ENCODE data around the gene AMOTL1.

Gene AMOTL1

DNA sequence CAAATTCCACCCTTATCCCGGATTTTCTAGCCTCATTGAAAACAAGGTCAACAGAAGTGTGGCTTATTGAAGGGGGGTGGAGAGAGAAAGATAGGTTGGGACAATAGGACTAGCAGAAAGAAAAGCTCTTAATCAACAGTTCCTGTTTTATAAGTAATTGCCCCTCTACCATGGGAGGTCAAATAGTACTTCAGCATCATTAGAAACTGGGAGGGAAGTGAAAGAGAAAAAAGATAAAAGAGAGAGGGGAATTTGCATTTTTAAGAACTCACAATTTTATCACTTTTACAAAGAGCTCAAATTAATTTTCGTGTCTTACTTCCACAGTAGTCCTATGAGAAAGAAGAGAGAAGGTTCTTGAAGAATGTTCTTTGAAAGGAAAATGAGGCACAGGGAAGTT, 89.2 kb downstream of the AMOTL1 start:
- DNase-seq (ENCODE audit: low read depth) = no peak

DNA sequence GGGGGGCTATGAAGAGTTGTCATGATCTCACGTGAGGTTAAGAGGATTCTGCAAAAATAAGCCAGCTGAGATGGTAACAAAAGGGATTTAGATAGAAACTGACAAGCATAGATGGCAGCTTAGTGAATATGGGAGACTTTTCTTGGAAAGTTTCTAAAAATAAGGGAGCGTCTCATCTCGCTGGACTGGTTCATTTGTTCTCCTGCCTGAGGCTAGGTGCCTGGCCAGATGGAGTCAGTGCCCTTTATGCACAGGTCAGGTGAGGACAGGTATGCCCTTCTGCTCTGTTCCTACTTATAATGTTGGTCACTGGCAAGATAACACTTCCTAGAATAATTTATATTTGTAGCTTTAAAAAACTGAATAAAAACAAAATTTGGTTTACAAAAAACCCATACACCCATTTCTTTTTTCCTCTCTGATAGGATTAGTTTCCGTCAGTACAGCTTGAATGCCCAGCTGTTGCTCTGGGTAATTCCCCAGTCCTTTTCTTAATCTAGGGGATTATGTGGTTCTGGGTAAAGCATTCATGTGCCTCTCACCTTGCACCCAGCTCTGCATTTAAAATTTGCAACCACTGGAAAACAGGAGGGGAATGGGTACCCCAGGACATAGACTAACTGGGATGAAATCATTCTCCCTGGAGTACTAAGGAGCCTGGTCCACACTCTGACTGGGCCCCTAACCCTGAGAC, 90.0 kb downstream of the AMOTL1 start:
- DNase-seq (ENCODE audit: low read depth) = no peak

DNA sequence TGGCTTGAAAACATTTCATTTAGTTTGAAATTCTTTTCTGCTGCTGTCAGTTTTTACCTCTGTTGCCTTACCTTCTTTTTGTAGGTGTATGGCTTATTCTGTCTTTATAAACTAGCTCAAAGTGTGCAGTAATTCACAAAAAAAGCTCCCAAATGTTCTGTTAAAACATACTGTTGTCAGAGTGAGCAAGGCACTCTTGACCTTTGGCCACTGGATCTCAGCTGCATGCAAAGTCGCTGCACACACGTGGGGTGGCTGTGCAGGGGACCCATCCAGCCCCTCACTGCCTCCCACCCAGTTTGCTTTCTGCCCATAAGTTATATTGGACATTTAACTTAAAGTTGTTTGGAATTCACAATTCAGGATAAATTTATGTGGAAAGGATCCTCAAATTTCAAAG, 92.2 kb downstream of the AMOTL1 start:
- DNase-seq (ENCODE audit: low read depth) = no peak

DNA sequence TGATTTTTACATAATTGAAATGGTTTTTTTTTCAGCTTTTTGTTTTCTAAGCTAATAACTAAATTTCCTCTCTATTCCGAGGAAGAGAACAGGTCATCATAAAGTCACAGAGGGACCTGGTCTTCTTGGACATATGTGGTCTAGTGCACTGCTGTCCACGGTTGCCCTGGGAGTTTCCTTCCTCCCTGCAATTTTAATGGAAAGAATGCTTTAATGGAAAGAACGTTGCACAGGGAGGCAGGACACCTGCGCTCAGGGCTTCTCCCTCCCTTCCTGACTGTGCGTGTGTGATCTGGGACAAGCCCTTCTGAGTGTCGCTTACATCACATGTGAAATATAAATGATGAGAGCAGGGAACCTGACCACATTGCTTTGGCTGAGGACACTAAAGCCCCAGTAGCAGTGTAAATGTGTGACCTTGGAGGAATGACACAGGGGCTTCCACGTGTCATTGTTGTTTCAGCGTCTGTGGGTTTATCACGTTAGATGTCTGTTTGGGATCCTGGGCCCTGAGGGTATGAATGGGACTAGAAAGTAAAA, 93.2 kb downstream of the AMOTL1 start:
- no peak for DNase-seq (ENCODE audit: low read depth)

DNA sequence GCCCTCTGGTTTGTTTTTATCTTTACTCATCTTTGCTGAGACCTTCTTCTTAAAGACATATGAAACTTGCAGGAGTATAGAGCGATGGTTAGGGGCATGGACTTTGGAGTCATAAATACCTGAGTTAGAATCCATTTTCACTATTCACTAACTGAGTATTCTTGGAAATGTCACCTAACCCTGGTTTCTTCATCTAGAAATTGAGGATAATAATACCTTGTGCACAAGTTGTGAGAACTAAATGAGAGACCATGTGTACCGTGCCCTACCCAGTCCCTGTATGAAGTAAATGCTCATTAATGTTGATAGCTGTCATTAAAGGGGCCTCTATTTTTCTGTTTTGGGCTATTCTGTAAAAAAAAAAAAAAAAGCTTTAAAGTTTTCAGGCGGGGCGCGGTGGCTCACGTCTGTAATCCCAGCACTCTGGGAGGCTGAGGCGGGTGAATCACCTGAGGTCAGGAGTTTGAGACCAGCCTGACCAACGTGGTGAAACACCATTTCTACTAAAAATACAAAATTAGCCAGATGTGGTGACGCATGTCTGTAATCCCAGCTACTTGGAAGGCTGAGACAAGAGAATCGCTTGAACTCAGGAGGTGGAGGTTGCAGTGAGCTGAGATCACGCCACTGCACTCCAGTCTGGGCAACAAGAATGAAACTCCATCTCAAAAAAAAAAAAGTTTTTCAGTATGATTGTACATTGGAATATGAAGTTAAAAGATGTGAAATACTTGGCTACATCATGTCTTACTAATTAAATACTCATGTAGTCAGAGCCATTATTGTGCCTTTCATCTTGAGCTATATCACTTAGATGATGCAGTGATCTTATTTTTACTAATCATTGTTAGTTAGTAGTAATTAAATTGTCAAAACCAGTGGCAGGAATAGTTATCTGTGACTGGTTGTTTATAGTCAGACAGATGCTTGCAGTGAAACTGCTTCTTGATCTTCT, 95.0 kb downstream of the AMOTL1 start:
- DNase-seq (ENCODE audit: low read depth) = no peak

DNA sequence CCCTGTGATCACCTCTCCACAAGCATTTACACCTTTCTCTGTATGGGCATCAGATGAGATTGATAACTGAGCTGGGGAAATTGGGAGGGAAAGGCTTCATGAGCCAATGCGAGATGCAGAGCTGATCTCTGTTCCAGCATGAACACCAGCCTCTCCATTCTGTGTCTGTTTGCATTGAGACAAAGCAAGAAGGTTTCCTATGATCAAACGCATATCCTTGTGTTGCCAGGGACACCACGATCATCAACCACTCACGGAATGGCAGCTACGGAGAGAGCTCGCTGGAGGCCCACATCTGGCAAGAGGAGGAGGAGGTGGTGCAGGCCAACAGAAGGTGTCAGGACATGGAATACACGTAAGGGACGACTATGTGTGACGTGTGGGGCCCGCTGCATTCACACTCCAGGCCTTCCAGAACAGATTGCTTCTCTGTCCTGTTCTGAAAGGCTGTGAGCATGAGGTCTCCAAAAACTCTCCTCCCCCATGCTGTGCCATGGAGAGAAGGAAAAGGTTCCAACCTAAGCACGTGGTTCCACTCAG, 96.4 kb downstream of the AMOTL1 start:
- DNase-seq (ENCODE audit: low read depth) = no peak

DNA sequence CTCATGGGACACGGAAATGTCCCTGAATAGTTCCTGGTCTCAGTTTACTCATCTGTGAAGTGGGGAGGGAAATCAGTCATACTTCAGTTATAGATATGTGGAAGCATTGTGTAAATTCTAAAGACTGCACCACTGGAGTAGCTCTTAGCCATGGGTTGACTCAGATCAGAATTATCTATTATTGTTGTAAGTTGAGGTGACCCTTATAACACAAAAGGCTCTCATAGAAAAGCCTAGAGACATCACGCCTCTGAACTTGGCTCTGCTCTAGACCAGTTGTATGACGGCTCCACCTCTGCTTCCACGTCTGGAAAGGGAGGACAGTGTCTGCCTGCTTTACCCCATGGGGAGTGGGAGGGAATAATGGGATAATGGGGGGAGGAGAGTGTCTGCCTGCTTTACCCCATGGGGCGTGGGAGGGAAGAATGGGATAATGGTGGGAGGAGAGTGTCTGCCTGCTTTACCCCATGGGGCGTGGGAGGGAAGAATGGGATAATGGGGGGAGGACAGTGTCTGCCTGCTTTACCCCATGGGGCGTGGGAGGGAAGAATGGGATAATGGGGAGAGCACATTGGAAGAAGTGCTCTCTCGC, 98.2 kb downstream of the AMOTL1 start:
- DNase-seq (ENCODE audit: low read depth) = no peak

DNA sequence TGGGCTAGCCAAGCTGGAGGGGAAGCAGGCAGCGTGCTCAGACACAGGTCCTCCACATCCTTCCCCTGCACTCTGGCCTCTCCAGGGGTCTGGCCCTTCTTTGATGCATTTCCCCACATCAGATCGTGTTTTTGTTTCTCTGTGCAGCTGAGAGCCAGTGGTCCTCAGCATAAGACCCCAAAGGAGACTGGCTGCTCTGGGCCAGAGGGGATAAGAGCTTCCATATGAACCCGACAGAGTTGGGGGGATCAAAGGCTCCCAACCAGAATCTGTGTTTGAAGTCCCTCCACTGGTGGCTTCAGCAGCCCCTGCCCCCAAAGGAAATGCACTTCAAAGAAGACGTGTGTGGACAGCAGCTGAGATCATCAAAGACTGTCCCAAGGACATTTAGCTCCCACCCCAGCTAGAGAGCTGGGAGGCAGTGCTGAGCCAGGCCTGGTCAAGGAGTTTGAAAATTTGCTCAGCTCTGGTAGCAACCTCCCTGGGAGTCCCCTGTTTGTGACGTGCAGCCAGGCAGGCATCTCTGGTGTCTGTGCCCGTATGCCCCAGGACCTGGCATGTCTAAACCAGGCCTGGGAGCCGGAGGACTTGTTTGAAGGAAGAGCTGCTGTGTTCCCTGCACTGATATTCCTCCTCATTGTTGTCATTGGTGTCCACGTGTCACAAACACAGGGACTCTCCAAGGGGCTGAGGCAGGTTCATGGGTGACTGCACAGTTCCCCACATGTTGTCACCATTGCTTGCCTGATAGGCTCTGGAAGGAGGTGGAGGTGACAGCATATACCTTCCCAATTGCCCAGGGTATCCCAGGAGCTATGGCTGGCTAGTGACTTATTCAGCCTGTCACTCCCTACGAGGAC, 99.0 kb downstream of the AMOTL1 start:
- no peak for DNase-seq (ENCODE audit: low read depth)

DNA sequence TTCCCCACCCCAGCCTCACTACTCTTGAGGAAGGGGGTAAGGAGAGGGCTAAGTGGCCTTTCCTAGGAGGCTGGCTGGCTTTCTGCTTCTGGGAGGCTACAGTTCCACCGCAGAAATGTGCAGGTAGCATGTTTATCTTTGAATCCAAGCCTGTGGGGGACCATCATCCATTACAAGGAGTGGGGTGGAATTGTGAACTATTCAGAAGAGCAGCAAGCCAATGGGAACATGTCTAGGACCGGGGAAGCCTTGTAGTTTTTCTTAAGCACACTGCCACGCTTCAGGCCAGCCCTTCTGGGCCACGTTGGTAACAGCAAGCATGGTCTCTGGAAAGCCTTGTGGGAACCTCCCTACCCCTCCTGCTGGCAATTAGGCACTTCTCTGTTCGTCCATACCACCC, 100.3 kb downstream of the AMOTL1 start:
- no peak for DNase-seq (ENCODE audit: low read depth)

DNA sequence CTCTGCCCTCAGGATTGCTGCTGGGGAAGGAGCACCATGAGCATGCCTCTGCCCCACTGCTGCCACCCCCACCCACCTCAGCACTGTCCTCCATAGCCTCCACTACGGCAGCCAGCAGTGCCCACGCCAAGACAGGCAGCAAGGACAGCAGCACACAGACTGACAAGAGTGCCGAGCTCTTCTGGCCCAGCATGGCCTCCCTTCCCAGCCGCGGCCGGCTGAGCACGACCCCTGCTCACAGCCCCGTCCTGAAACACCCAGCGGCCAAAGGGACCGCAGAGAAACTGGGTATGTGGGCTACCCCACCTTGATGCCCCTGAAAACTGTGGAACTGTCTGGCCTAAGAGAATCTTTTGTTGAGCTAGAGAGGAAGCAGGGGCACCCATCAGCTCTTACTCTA, 101.0 kb downstream of the AMOTL1 start:
- no peak for DNase-seq (ENCODE audit: low read depth)

DNA sequence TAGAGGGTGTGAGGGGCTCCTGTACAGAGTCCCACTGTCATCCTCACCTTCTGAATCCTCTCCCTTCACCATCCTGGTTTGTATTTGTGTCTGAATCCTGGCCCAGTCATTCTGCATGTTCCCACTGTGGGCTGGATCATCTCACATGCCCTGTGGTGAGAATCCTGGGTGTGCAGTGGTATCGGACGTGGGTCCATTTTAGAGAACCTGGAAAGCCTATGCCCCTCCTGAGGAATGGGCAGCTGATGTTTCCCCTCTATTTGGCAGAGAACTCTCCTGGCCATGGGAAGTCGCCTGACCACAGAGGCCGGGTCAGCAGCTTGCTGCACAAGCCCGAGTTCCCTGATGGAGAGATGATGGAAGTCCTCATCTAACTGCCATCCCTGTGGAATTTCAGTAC, 102.3 kb downstream of the AMOTL1 start:
- DNase-seq (ENCODE audit: low read depth) = no peak

DNA sequence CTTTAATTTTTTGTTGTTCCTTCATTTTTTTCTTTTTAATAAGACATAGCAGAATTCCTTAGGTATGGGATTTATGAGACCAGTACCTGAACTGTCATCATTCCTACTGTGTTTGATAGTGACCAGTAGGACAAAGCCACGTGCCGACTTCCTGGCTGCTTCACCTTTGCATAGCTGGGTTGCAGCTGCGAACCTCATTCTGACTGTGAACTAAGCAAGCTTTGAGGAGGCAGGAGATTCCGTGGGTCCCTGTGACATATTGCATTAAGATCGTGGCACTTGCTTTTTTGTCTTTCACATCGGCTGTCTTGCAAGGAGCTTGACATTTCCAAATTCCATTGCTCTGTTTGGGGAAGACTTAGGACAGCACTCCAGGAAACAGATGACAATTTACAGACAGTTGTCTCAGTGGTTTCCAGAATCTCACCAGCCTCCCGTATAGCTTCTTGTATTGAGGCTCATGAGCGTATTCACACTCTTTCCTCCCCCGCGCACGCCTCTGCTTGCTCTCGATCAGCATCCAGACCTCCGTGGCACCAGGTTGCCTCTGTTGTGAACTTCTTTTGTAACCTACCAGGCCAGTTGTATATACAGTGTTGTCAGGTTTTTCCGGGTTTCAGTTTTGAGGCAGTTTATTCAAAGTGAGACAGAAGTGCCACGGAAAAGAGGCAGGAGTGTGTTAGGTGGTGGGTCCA, 103.5 kb downstream of the AMOTL1 start:
- DNase-seq (ENCODE audit: low read depth) = no peak

DNA sequence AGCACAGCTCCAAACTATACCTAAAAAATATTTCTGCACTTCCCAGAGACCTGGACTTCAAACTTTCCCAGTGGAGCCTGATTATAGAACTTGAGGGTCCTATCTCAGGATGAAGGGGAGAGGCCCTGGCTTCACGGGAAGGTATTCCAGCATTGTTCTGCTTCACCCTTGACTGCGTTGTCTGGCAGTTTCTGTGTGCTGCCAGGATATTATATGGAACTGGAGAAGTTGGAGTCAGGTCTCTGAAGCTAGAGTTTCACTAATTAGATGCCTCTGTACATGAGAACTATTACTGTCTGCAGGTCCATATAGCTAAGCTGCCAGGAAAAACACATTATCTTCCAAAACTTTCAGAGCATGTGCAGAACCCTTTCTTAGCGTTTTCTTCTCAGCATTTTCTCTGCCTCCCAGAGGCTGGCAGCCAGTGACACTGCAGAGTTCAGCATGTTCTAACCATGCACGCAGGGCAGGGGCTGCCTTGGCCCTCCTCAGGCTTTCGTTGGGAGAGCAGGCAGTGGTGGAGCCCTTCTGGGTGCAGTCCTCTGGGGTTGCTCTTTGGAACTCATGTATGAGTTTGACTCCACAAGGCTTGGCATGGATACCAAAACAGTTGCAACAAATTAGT, 105.9 kb downstream of the AMOTL1 start:
- DNase-seq (ENCODE audit: low read depth) = no peak

DNA sequence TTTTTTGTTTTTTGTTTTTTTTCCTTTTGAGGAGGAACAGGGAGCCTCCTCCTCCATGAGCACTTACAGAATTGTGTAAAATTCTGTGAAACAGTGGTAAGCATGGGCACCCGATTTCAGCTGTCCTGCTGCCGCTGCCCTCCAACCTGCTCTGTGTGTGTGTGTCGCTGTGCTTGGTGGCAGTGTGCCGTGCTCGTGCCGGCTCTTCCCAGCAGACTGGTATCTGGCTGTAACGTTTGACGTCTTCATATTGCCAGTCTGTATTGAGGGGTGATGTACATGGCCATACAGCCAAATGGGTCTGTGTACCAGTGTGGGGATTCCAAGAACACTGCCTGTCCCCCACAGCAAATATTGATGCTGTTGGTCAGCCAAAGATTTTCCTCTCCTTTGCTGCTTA, 108.1 kb downstream of the AMOTL1 start:
- no peak for DNase-seq (ENCODE audit: low read depth)

DNA sequence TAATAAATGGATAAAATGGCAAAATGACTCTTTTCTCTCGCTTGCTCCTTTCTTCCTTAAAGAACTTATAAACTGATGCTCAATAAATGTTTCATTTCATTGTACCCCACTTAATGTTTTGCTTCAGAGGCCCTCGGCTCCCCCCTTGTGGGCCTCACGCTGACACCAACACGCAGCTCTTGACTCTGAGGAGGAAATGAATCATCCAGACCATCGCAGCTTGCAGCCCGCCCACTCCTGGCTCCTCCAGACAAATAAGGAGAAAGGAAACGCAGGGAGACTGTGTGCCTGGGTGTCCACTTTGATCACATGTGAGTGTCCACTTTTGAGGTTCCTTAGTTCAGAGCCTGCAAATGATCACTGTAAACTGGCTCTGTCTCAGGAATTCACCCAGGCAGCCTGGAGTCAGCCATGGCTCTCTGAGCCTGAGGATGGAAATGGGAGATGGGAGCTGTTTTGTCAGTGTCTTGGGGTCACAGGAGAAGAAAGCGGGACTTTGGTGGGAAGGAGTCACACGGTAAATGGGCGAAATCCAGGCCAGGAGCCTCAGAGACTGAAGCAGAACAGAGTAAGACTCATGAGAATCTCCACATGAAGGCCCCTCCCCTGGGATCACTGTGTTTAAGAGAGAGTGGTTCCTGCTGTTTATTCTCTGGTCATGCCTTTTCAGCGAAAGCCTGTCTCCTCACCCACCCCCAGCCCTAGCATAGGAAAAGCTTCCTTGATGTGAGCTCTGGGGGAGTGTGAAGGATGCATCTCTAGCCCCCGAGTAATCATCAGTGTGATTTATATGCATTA, 108.7 kb downstream of the AMOTL1 start:
- DNase-seq (ENCODE audit: low read depth) = peak; percentile 35

DNA sequence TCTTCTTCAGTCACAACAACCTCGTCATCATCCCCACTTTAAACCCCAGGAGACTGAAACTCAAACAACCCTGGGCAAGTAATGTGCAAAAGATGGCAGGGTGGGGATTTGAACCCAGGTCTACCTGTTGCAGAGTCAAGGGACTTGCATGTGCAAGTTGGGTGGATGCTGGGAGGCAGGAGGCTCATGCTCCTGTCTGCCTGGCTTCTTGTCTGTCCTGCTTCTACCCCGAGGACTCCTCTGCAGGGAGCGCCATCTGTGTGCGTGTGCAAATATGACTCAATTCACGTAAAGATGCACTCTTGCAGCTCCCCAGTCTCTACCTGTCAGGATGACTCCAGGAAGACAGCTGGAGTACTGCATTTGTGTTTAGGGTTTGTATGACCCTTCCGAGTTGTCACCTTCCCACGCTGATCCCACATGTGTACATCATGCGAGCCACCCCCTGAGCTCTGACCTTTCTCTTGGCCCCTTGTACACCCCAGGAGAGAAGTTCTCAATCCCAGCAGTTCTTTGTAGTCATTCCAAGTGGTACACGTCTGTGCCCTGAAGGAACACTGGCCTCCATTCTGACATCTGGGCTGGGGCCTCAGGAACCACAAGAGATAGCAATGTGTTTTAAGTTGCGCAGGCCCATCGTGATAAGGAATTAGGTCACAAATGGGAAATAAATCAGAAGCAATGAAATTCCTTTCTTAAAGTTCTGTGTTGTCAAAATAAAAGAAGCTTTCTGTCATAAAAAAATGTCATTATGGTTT, 109.5 kb downstream of the AMOTL1 start:
- DNase-seq (ENCODE audit: low read depth) = no peak

DNA sequence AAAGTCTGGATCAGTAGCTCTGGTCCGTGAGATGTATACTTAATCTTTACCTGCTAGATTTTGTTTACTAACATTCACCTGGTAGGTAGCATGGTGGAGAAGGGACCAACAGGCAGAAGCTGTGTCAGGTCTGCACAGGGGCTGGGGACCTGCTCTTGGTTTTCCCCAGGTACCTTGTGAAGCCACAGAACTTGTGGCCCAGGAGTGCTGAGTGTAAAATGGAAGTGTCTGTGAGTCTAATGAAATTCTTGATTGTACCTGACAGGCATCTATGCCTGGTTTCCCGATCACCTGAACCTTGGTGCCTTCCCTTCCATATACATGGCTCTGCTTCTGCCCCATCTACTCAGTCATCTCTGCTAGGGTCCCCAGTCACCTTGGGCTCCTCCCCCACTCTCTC, 110.8 kb downstream of the AMOTL1 start:
- no peak for DNase-seq (ENCODE audit: low read depth)

DNA sequence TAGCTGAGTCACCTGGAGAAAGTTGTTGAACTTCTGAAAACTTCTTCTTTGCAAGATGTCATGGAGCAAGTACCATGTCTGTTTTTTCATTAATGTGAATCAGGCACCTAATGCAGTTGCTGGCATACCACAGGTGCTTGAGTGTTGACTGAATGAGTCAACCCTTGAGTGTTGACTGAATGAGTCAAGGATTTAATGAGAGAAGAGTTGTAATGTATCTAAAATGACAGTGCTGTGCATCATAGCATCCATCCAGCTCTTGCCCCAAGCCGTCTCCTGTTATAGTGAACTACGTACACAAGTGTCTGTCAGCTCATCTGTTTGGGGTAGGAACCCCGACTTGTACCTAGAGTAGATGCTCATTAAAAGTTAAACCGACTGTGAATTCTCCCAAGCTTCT, 112.1 kb downstream of the AMOTL1 start:
- DNase-seq (ENCODE audit: low read depth) = no peak

DNA sequence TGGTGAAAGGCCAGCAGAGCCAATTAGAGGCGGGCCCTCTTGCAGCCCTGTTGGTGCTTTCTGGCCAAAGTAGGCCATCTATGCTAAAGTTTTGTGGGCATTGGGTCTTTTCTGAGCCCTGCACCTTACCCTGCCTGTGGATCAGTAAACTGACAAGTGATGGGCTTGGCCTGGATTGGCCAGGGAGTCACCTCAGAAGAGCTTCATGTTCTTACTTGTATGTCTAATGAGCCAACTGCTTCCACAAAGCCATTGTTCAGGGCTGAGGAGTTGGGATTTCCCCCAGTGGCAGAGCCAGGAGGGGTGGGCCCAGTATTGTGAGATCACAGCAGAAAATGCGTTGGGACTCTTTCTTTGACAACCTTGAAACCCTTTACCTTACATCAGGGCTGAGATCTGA, 114.8 kb downstream of the AMOTL1 start:
- no peak for DNase-seq (ENCODE audit: low read depth)
